ENCODE data around the gene RAD52. TPM values are rescaled to one million over a fixed set of nuclear protein-coding genes. Genes with fewer than 3 reads are reported as not detected.

The RAD52 gene
- total and polyA plus RNA-seq, 2 donors (not counting 1 experiment from before 2014, with no cell fraction given) = 22.9 to 27.6 TPM

DNA sequence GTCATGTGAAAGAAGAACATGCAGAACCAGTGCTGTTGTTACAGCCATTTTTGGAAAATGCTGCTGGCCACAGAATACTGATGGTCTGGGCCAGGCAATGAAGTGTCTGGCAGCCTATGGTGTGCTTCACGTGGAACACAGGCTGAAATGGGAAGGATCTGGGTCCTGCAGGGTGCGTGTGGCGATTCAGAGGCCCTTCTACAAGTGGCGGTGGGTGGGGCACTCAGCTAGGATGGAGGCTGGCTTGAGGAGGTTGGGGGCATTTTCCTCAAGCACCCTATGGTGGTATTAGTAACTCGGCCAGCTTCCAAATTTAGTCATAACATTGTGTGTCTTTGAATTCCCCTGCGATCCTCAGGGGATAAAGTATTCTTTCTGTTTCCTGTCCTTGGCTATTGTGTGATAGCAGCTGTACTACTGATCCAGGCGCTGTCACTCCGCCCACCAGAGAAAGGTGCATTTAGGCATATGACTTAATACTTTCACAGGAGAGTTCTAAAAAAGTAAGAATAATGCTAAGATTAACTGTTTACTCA lies 9.2 kb upstream of the RAD52 start:
- Histone ChIP-seq H4K20me1 (ENCODE audit: control insufficient read depth, insufficient read depth, low read length, poor library complexity, severe bottlenecking) (no peaks in the 10 kb centered on the region), H3K27ac (ENCODE audit: low read length in 2 of 2) (no peak overlapping the region), H3K36me3 (replicated peaks in 1 of 2; ENCODE audit: control extremely low read depth in 1 of 2, control insufficient read depth in 1 of 2, extremely low read depth in 1 of 2, insufficient read depth in 2 of 2, low read length in 1 of 2) (no peaks in the 10 kb centered on the region), H3K4me3 (ENCODE audit: control extremely low read depth in 1 of 5, extremely low read depth in 1 of 5, insufficient read depth in 1 of 5, low read depth in 2 of 5, low read length in 4 of 5) (no peak overlapping the region), H2AFZ (ENCODE audit: insufficient read depth, low read depth, low read length, poor library complexity, severe bottlenecking) (peak overlapping the region; percentile 17), H3K9ac (ENCODE audit: low read length) (no peak overlapping the region), H3K79me2 (ENCODE audit: control insufficient read depth, insufficient read depth, low read length) (no peaks in the 10 kb centered on the region), H3K27me3 (replicated peaks in 1 of 4; ENCODE audit: control extremely low read depth in 1 of 4, control insufficient read depth in 3 of 4, insufficient read depth in 4 of 4, low read length in 3 of 4) (no peaks in the 10 kb centered on the region), H3K9me3 (ENCODE audit: control extremely low read depth in 1 of 3, control insufficient read depth in 2 of 3, insufficient read depth in 1 of 3, low read length in 2 of 3) (no peaks in the 10 kb centered on the region), H3K4me2 (replicated peaks; ENCODE audit: low read depth, low read length, poor library complexity, severe bottlenecking) (no peak overlapping the region), H3K4me1 (ENCODE audit: control insufficient read depth in 2 of 2, insufficient read depth in 2 of 2, low read length in 2 of 2) (peaks cover 0 to 5% of the 10 kb centered on the region in 2 donors)
- H3K4me1 Mint-ChIP-seq = peaks cover 7% of the 10 kb centered on the region
- TF ChIP-seq EZH2 (IDR thresholded peaks at IDR 0.05; ENCODE audit: borderline replicate concordance, insufficient read depth, low read depth, low read length, poor library complexity, severe bottlenecking) (no peak), CTCF (IDR thresholded peaks at IDR 0.05) (no peak)
- WGBS (ENCODE audit: insufficient coverage) = 34% methylated on average over 6 of the region's 8 CpGs
- intact Hi-C loops (cut with micrococcal nuclease) = no loop called here
- no peaks in the 10 kb centered on the region for H3K9me3 Mint-ChIP-seq (ENCODE audit: insufficient read depth)
- H3K27me3 Mint-ChIP-seq = no peaks in the 10 kb centered on the region
- H3K4me3 Mint-ChIP-seq = no peak overlapping the region
- POLR2A ChIA-PET = interaction anchor here (1.0 kb wide), 1 partner anchor 9 kb away, joined by 3 read pairs; the partner anchor contains the start of gene RAD52
- CTCF ChIA-PET = no interaction called here
- ATAC-seq (ENCODE audit: low read depth) = peak; percentile 47
- no peak overlapping the region for H3K27ac Mint-ChIP-seq
- no peak for DNase-seq

DNA sequence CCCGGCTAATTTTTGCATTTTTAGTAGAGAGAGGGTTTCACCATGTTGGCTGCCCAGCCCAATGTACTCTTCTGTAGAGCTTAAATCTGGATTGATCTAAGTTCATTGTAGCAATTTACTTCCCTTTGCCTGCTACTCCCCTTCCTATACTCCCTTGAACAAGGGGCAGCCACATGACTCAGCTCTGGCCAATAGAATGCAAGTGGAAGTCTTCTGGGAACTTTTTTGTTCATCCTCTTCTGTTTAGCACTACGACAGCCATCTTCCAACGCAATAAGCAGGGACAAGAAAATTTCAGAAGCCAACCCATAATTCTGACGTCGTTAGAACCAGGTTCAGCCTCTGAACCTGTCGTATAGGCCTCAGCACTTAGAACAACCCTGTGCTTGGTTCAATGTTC lies 6.4 kb upstream of the RAD52 start:
- H3K27me3 ChIP-seq (replicated peaks in 1 of 4; ENCODE audit: control extremely low read depth in 1 of 4, control insufficient read depth in 3 of 4, insufficient read depth in 4 of 4, low read length in 3 of 4) = no peaks in the 10 kb centered on the region
- ATAC-seq (ENCODE audit: low read depth) = no peak
- no peak overlapping the region for H3K4me2 ChIP-seq (replicated peaks; ENCODE audit: low read depth, low read length, poor library complexity, severe bottlenecking)
- ChIA-PET CTCF (no interaction called here), POLR2A (no interaction called here)
- Mint-ChIP-seq H3K9me3 (ENCODE audit: insufficient read depth) (no peaks in the 10 kb centered on the region), H3K27me3 (no peaks in the 10 kb centered on the region), H3K27ac (peak overlapping the region; percentile 53), H3K4me1 (peaks cover 7% of the 10 kb centered on the region), H3K4me3 (no peak overlapping the region)
- H3K4me1 ChIP-seq (ENCODE audit: control insufficient read depth in 2 of 2, insufficient read depth in 2 of 2, low read length in 2 of 2) = peaks cover 0 to 5% of the 10 kb centered on the region in 2 donors
- TF ChIP-seq CTCF (IDR thresholded peaks at IDR 0.05) (no peak), EZH2 (IDR thresholded peaks at IDR 0.05; ENCODE audit: borderline replicate concordance, insufficient read depth, low read depth, low read length, poor library complexity, severe bottlenecking) (no peak)
- no peak overlapping the region for H3K9ac ChIP-seq (ENCODE audit: low read length)
- DNase-seq = no peak
- H2AFZ ChIP-seq (ENCODE audit: insufficient read depth, low read depth, low read length, poor library complexity, severe bottlenecking) = no peak overlapping the region
- no peak overlapping the region for H3K4me3 ChIP-seq (ENCODE audit: control extremely low read depth in 1 of 5, extremely low read depth in 1 of 5, insufficient read depth in 1 of 5, low read depth in 2 of 5, low read length in 4 of 5)
- 100% methylated on average over 2 of the region's 6 CpGs for WGBS (ENCODE audit: insufficient coverage)
- no peaks in the 10 kb centered on the region for H3K36me3 ChIP-seq (replicated peaks in 1 of 2; ENCODE audit: control extremely low read depth in 1 of 2, control insufficient read depth in 1 of 2, extremely low read depth in 1 of 2, insufficient read depth in 2 of 2, low read length in 1 of 2)
- H3K79me2 ChIP-seq (ENCODE audit: control insufficient read depth, insufficient read depth, low read length) = no peaks in the 10 kb centered on the region
- no peak overlapping the region for H3K27ac ChIP-seq (ENCODE audit: low read length in 2 of 2)
- no peaks in the 10 kb centered on the region for H3K9me3 ChIP-seq (ENCODE audit: control extremely low read depth in 1 of 3, control insufficient read depth in 2 of 3, insufficient read depth in 1 of 3, low read length in 2 of 3)
- no peaks in the 10 kb centered on the region for H4K20me1 ChIP-seq (ENCODE audit: control insufficient read depth, insufficient read depth, low read length, poor library complexity, severe bottlenecking)
- intact Hi-C loops (cut with micrococcal nuclease) = no loop called here
